IMR-90 (cell line): ENCODE data around the gene SLC35A4.

Experiments used
- BHLHE40 ChIP-seq: fragments of 150-350 bp; IDR thresholded peaks from 2 replicates; pipeline ENCODE4 v1.6.1; 2016; ENCODE audit warnings: mild to moderate bottlenecking, low read depth, low read length
- CEBPB ChIP-seq: IDR thresholded peaks from 2 replicates; pipeline ENCODE4 v1.6.1; 2012; ENCODE audit warnings: low read depth, low read length, improper control_type of control experiment
- CTCF ChIP-seq: conservative IDR thresholded peaks from 2 replicates; pipeline ENCODE4 v1.5.1; 2012; ENCODE audit warnings: mild to moderate bottlenecking, low read depth, low read length, improper control_type of control experiment
- FOS ChIP-seq: fragments of 150-350 bp; IDR thresholded peaks from 2 replicates; pipeline ENCODE4 v1.6.1; 2016; ENCODE audit warnings: low read depth, low read length
- NFE2L2 ChIP-seq: fragments of 150-350 bp; IDR thresholded peaks from 2 replicates; pipeline ENCODE4 v1.6.1; 2016; ENCODE audit warnings: low read depth, mild to moderate bottlenecking, low read length
- POLR2A ChIP-seq: IDR thresholded peaks from 2 replicates; pipeline ENCODE4 v1.6.1; 2012; ENCODE audit warnings: mild to moderate bottlenecking, low read depth, low read length
- RFX5 ChIP-seq: IDR thresholded peaks from 2 replicates; pipeline ENCODE4 v1.8.0; 2012; ENCODE audit warnings: low read depth, mild to moderate bottlenecking, low read length, moderate library complexity
- USF2 ChIP-seq: fragments of 150-350 bp; IDR thresholded peaks from 2 replicates; pipeline ENCODE4 v1.6.1; 2017; ENCODE audit warnings: mild to moderate bottlenecking, antibody characterized with exemption, low read length, low read depth

GRCh38 chr5:140594169-140594568, 29.5 kb downstream of the SLC35A4 start:
- TF ChIP-seq POLR2A (no peak), CTCF (no peak), FOS (no peak), BHLHE40 (no peak), RFX5 (no peak), CEBPB (no peak), USF2 (no peak), NFE2L2 (no peak)
